ENCODE data around the gene SIVA1. TPM values are rescaled to one million over a fixed set of nuclear protein-coding genes. Genes with fewer than 3 reads are reported as not detected.

Gene SIVA1
- total RNA-seq, 1 experiment from 2014 or later = 85.8 TPM

GRCh38 chr14:104735830-104736642 lies 16.9 kb upstream of the SIVA1 start:
- no peaks in the 10 kb centered on the region for H3F3A ChIP-seq (ENCODE audit: insufficient read depth, low read depth)
- H3K4me1 ChIP-seq (replicated peaks; ENCODE audit: insufficient read depth) = no peaks in the 10 kb centered on the region
- no TSS peak for BruUV-seq (replicated peaks)
- H2AFZ ChIP-seq = no peak overlapping the region
- H3K79me2 ChIP-seq (ENCODE audit: low read depth) = no peaks in the 10 kb centered on the region
- no peak for DNase-seq
- CTCF ChIA-PET = no interaction called here
- H3K9me2 ChIP-seq (ENCODE audit: insufficient read depth) = no peaks in the 10 kb centered on the region
- no peaks in the 10 kb centered on the region for H3K9me3 ChIP-seq (ENCODE audit: insufficient read depth, low read depth)
- H3K4me2 ChIP-seq = no peak overlapping the region
- POLR2A ChIA-PET (ENCODE audit: unreplicated experiment) = no interaction called here
- H3K4me3 ChIP-seq = no peak overlapping the region
- no peaks in the 10 kb centered on the region for H4K20me1 ChIP-seq (ENCODE audit: insufficient read depth)
- H3K27ac ChIP-seq = no peak overlapping the region
- no peaks in the 10 kb centered on the region for H3K27me3 ChIP-seq (ENCODE audit: insufficient read depth, low read depth)
- intact Hi-C loops (cut with micrococcal nuclease; ENCODE audit: unreplicated experiment) = no loop called here
- H3K36me3 ChIP-seq (ENCODE audit: low read depth) = no peaks in the 10 kb centered on the region
- TF ChIP-seq EZH2 (IDR thresholded peaks at IDR 0.05; ENCODE audit: low read depth) = no peak
- TF ChIP-seq, protein P1, sequence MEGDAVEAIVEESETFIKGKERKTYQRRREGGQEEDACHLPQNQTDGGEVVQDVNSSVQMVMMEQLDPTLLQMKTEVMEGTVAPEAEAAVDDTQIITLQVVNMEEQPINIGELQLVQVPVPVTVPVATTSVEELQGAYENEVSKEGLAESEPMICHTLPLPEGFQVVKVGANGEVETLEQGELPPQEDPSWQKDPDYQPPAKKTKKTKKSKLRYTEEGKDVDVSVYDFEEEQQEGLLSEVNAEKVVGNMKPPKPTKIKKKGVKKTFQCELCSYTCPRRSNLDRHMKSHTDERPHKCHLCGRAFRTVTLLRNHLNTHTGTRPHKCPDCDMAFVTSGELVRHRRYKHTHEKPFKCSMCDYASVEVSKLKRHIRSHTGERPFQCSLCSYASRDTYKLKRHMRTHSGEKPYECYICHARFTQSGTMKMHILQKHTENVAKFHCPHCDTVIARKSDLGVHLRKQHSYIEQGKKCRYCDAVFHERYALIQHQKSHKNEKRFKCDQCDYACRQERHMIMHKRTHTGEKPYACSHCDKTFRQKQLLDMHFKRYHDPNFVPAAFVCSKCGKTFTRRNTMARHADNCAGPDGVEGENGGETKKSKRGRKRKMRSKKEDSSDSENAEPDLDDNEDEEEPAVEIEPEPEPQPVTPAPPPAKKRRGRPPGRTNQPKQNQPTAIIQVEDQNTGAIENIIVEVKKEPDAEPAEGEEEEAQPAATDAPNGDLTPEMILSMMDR (conservative IDR thresholded peaks at IDR 0.05) = no peak

GRCh38 chr14:104738375-104739019 lies 14.4 kb upstream of the SIVA1 start:
- Histone ChIP-seq H3K9me3 (ENCODE audit: insufficient read depth, low read depth) (no peaks in the 10 kb centered on the region), H3K4me2 (no peak overlapping the region), H3K27ac (no peak overlapping the region), H3K4me1 (replicated peaks; ENCODE audit: insufficient read depth) (no peaks in the 10 kb centered on the region), H4K20me1 (ENCODE audit: insufficient read depth) (no peaks in the 10 kb centered on the region), H3K27me3 (ENCODE audit: insufficient read depth, low read depth) (peaks cover 3% of the 10 kb centered on the region; the same call in 1 of the 2 replicates), H3F3A (ENCODE audit: insufficient read depth, low read depth) (no peaks in the 10 kb centered on the region), H3K36me3 (ENCODE audit: low read depth) (no peaks in the 10 kb centered on the region), H2AFZ (no peak overlapping the region), H3K9me2 (ENCODE audit: insufficient read depth) (no peaks in the 10 kb centered on the region), H3K79me2 (ENCODE audit: low read depth) (no peaks in the 10 kb centered on the region), H3K4me3 (no peak overlapping the region)
- BruUV-seq (replicated peaks) = no TSS peak
- no peak for TF ChIP-seq EZH2 (IDR thresholded peaks at IDR 0.05; ENCODE audit: low read depth)
- TF ChIP-seq, protein P1 (conservative IDR thresholded peaks at IDR 0.05) = no peak
- CTCF ChIA-PET = no interaction called here
- DNase-seq = no peak
- POLR2A ChIA-PET (ENCODE audit: unreplicated experiment) = no interaction called here
- intact Hi-C loops (cut with micrococcal nuclease; ENCODE audit: unreplicated experiment) = no loop called here

GRCh38 chr14:104739026-104739425 lies 13.9 kb upstream of the SIVA1 start:
- H3K27me3 ChIP-seq (ENCODE audit: insufficient read depth, low read depth) = peaks cover 3% of the 10 kb centered on the region; the same call in 1 of the 2 replicates
- no peak overlapping the region for H3K27ac ChIP-seq
- H4K20me1 ChIP-seq (ENCODE audit: insufficient read depth) = no peaks in the 10 kb centered on the region
- intact Hi-C loops (cut with micrococcal nuclease; ENCODE audit: unreplicated experiment) = no loop called here
- CTCF ChIA-PET = no interaction called here
- no peaks in the 10 kb centered on the region for H3K9me3 ChIP-seq (ENCODE audit: insufficient read depth, low read depth)
- no peaks in the 10 kb centered on the region for H3K4me1 ChIP-seq (replicated peaks; ENCODE audit: insufficient read depth)
- H3F3A ChIP-seq (ENCODE audit: insufficient read depth, low read depth) = no peaks in the 10 kb centered on the region
- no peaks in the 10 kb centered on the region for H3K79me2 ChIP-seq (ENCODE audit: low read depth)
- no peaks in the 10 kb centered on the region for H3K36me3 ChIP-seq (ENCODE audit: low read depth)
- BruUV-seq (replicated peaks) = no TSS peak
- no peak overlapping the region for H2AFZ ChIP-seq
- POLR2A ChIA-PET (ENCODE audit: unreplicated experiment) = no interaction called here
- TF ChIP-seq, protein P1 (conservative IDR thresholded peaks at IDR 0.05) = no peak
- TF ChIP-seq EZH2 (IDR thresholded peaks at IDR 0.05; ENCODE audit: low read depth) = no peak
- DNase-seq = no peak
- H3K9me2 ChIP-seq (ENCODE audit: insufficient read depth) = no peaks in the 10 kb centered on the region
- H3K4me3 ChIP-seq = no peak overlapping the region
- H3K4me2 ChIP-seq = no peak overlapping the region
